ENCODE measurements around the gene PPP6R2. TPM values are rescaled to one million over a fixed set of nuclear protein-coding genes. Genes with fewer than 3 reads are reported as not detected.
A peak's percentile ranks its signal among the peaks of the same experiment; 100 is the strongest.

The PPP6R2 gene
- total and polyA plus RNA-seq, 2 of the 4 experiments (the other 2 are of a cell fraction): 49.2 to 51.6 TPM

GRCh38 chr22:50440544-50441249 lies 97.6 kb downstream of the PPP6R2 start:
- ATAC-seq (ENCODE audit: low read depth) (no peak), DNase-seq (no peak)
- Histone ChIP-seq H2AFZ (replicated peaks; ENCODE audit: low read length, poor library complexity) (no peak overlapping the region), H3K4ac (ENCODE audit: low read depth, low read length) (no peak overlapping the region), H2BK5ac (ENCODE audit: low read depth, low read length, poor library complexity, severe bottlenecking) (no peak overlapping the region), H3K56ac (ENCODE audit: extremely low read depth, insufficient read depth, low read length) (no peak overlapping the region), H3K9ac (ENCODE audit: low read depth, low read length) (no peak overlapping the region), H3K27ac (ENCODE audit: insufficient read depth, low read length) (no peak overlapping the region), H2BK20ac (ENCODE audit: low read depth, low read length) (no peak overlapping the region), H3K9me1 (ENCODE audit: insufficient read depth, low read length) (no peaks in the 10 kb centered on the region), H2AK5ac (ENCODE audit: low read depth, low read length) (no peak overlapping the region), H3K23ac (ENCODE audit: low read depth, low read length) (no peak overlapping the region), H2AK9ac (replicated peaks; ENCODE audit: low read depth, low read length, poor library complexity) (peak overlapping the region; percentile 55), H3K27me3 (ENCODE audit: control insufficient read depth, insufficient read depth, low read length) (no peaks in the 10 kb centered on the region), H3K4me3 (ENCODE audit: insufficient read depth, low read depth, low read length) (no peak overlapping the region), H3K9me3 (ENCODE audit: control insufficient read depth, insufficient read depth, low read length) (no peaks in the 10 kb centered on the region), H3K14ac (replicated peaks; ENCODE audit: low read depth, low read length) (no peak overlapping the region), H2BK15ac (ENCODE audit: low read depth, low read length) (no peak overlapping the region), H3K18ac (ENCODE audit: low read depth, low read length) (no peak overlapping the region), H4K5ac (ENCODE audit: low read depth, low read length) (no peak overlapping the region), H3K4me1 (ENCODE audit: control insufficient read depth, insufficient read depth, low read length) (no peaks in the 10 kb centered on the region), H3K79me1 (ENCODE audit: low read depth in 1 of 2, low read length in 2 of 2) (peaks cover 0 to 9% of the 10 kb centered on the region in 2 experiments; a peak in 1 of 4 replicates), H2BK120ac (ENCODE audit: low read depth, low read length) (no peak overlapping the region), H4K91ac (ENCODE audit: insufficient read depth, low read depth, low read length) (no peak overlapping the region), H4K8ac (ENCODE audit: low read depth in 2 of 2, low read length in 2 of 2) (no peak overlapping the region), H3K4me2 (ENCODE audit: low read depth, low read length) (no peak overlapping the region), H3K36me3 (ENCODE audit: control insufficient read depth, insufficient read depth, low read length) (peaks cover 74% of the 10 kb centered on the region), H4K20me1 (ENCODE audit: insufficient read depth, low read length) (peaks cover 19% of the 10 kb centered on the region)
- no TSS peak for BruUV-seq (replicated peaks)
- intact Hi-C loops (cut with micrococcal nuclease) (no loop called here), in situ Hi-C loops (cut with MboI; ENCODE audit: low sequenced_read_pairs) (no loop called here), dilution Hi-C loops (cut with HindIII; ENCODE audit: low sequenced_read_pairs, unreplicated experiment) (no loop called here)
- ChIA-PET CTCF (no interaction called here), POLR2A (ENCODE audit: unreplicated experiment) (no interaction called here)
- TF ChIP-seq MXI1 (IDR thresholded peaks at IDR 0.05; ENCODE audit: borderline replicate concordance, low read depth, low read length) (no peak), RAD21 (IDR thresholded peaks at IDR 0.05; ENCODE audit: low read length) (no peak), POLR2A (IDR thresholded peaks at IDR 0.05; ENCODE audit: low read depth, low read length) (no peak), NFE2L2 (IDR thresholded peaks at IDR 0.05; ENCODE audit: low read depth, low read length) (no peak), MAZ (IDR thresholded peaks at IDR 0.05; ENCODE audit: borderline replicate concordance, low read depth, low read length) (no peak), SMC3 (IDR thresholded peaks at IDR 0.05; ENCODE audit: low read depth, low read length) (no peak), MAFK (IDR thresholded peaks at IDR 0.05; ENCODE audit: low read depth, low read length) (no peak), ELK1 (IDR thresholded peaks at IDR 0.05; ENCODE audit: borderline replicate concordance, low read depth, low read length) (no peak), RCOR1 (IDR thresholded peaks at IDR 0.05; ENCODE audit: insufficient replicate concordance, low read length) (no peak), CEBPB (IDR thresholded peaks at IDR 0.05; ENCODE audit: low read depth, low read length) (no peak)
- TF ChIP-seq, protein P1, sequence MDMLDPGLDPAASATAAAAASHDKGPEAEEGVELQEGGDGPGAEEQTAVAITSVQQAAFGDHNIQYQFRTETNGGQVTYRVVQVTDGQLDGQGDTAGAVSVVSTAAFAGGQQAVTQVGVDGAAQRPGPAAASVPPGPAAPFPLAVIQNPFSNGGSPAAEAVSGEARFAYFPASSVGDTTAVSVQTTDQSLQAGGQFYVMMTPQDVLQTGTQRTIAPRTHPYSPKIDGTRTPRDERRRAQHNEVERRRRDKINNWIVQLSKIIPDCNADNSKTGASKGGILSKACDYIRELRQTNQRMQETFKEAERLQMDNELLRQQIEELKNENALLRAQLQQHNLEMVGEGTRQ (IDR thresholded peaks at IDR 0.05; ENCODE audit: low read depth, low read length): no peak
- 95% methylated on average over 10 of the region's 26 CpGs; no CpG with 5 or more reads in 1 of the 2 experiments for WGBS, 2 experiments (ENCODE audit: extremely low coverage in 2 of 2, insufficient read length in 1 of 2)
